Uterus (tissue), 4 donors: ENCODE data around the gene FOXN3. TPM values are rescaled to one million over a fixed set of nuclear protein-coding genes. Genes with fewer than 3 reads are reported as not detected.

ENCODE experiments used
- DNase-seq, 2 donors: peaks; one replicate each; pipeline ENCODE4 v3.0.0-alpha.2; 2019 to 2020
- H3K27ac ChIP-seq, 2 donors: fragments of 200-600 bp; sonication (generic); 1 replicate in 1 of 2; 2 replicates in 1 of 2; pipeline ENCODE4 v1.5.1; 2016 to 2018
- H3K27me3 ChIP-seq, 2 donors: fragments of 200-600 bp; sonication (generic); one replicate each; pipeline ENCODE4 v1.5.1; 2018 to 2019; ENCODE audit warnings: control low read depth in 1 of 2
- H3K36me3 ChIP-seq, 2 donors: fragments of 200-600 bp; sonication (generic); one replicate each; pipeline ENCODE4 v1.5.1; 2019; ENCODE audit warnings: control low read depth in 1 of 2
- H3K4me1 ChIP-seq, 2 donors: fragments of 200-600 bp; sonication (generic); one replicate each; pipeline ENCODE4 v1.5.1; 2018 to 2019; ENCODE audit warnings: control low read depth in 1 of 2
- H3K4me3 ChIP-seq, 2 donors: fragments of 200-600 bp; sonication (generic); 1 replicate in 1 of 2; 2 replicates in 1 of 2; pipeline ENCODE4 v1.5.1; 2018 to 2019; ENCODE audit warnings: mild to moderate bottlenecking in 1 of 2
- H3K9me3 ChIP-seq, 2 donors: fragments of 200-600 bp; sonication (generic); one replicate each; pipeline ENCODE4 v1.5.1; 2019; ENCODE audit warnings: control low read depth in 1 of 2
- CTCF ChIP-seq, 4 experiments: fragments of 200-600 bp in 2 of 4; fragments of 450-650 bp in 2 of 4; sonication (generic) in 2 of 4; IDR thresholded peaks; one replicate each; pipeline ENCODE4 v1.5.1; 2016 to 2019; ENCODE audit warnings: antibody characterized with exemption in 4 of 4, mild to moderate bottlenecking in 2 of 4, moderate library complexity in 1 of 4
- POLR2A ChIP-seq, 2 donors: fragments of 450-650 bp; IDR thresholded peaks; one replicate each; pipeline ENCODE4 v1.6.1; 2016; ENCODE audit warnings: antibody characterized with exemption in 2 of 2, mild to moderate bottlenecking in 1 of 2, moderate library complexity in 1 of 2
- intact Hi-C: fragments of 100-400 bp; cut with DNase I; formaldehyde crosslinking; loops from one replicate; pipeline ENCODE4 v1.15.1; 2023; ENCODE audit warnings: low total_unique reads
- total RNA-seq, 4 donors: library from RNA; depleted of rRNA in 3 of 4; stranded (reverse); fragments of >200 nt in 3 of 4; gene quantifications; one replicate each; pipeline versions ENCODE4 v1.1.0 to v1.2.4, GENCODE V29; 2014 to 2023
- donor health status: DM: yes; HTN: yes; CAD: no.

Gene FOXN3
- total RNA-seq, 4 donors from 2014 or later, result 37.7 to 103 (median 74.9) TPM

GRCh38 chr14:89196545-89196944 is 220.5 kb downstream of the FOXN3 start:
- no peak overlapping the region for H3K27ac ChIP-seq
- intact Hi-C loops, result no loop called here
- no peaks in the 10 kb centered on the region for H3K36me3 ChIP-seq
- no peaks in the 10 kb centered on the region for H3K9me3 ChIP-seq
- DNase-seq, result no peak
- no peaks in the 10 kb centered on the region for H3K4me1 ChIP-seq
- TF ChIP-seq CTCF (IDR thresholded peaks at IDR 0.05), result no peak
- H3K27me3 ChIP-seq, result no peaks in the 10 kb centered on the region
- no peak overlapping the region for H3K4me3 ChIP-seq

- intact Hi-C loops, result no loop called here
- no peaks in the 10 kb centered on the region for H3K4me1 ChIP-seq
- no peaks in the 10 kb centered on the region for H3K9me3 ChIP-seq
- TF ChIP-seq CTCF (IDR thresholded peaks at IDR 0.05) (no peak), POLR2A (IDR thresholded peaks at IDR 0.05) (no peak)
- H3K4me3 ChIP-seq, result no peak overlapping the region
- H3K36me3 ChIP-seq, result no peaks in the 10 kb centered on the region
- no peak overlapping the region for H3K27ac ChIP-seq
- no peaks in the 10 kb centered on the region for H3K27me3 ChIP-seq
- no peak for DNase-seq
Measured at GRCh38 chr14:89194376-89194775, 222.7 kb downstream of the FOXN3 start.

- no peak for DNase-seq
- no peak overlapping the region for H3K27ac ChIP-seq
- H3K27me3 ChIP-seq, result no peaks in the 10 kb centered on the region
- intact Hi-C loops, result no loop called here
- H3K4me1 ChIP-seq, result peaks cover 0 to 4% of the 10 kb centered on the region in 2 donors
- H3K36me3 ChIP-seq, result no peaks in the 10 kb centered on the region
- no peak for TF ChIP-seq POLR2A (IDR thresholded peaks at IDR 0.05)
- TF ChIP-seq CTCF (IDR thresholded peaks at IDR 0.05), result no peak
- no peaks in the 10 kb centered on the region for H3K9me3 ChIP-seq
- H3K4me3 ChIP-seq, result no peak overlapping the region
Measured at GRCh38 chr14:89190765-89191513, 226.1 kb downstream of the FOXN3 start.

- no peaks in the 10 kb centered on the region for H3K36me3 ChIP-seq
- no peaks in the 10 kb centered on the region for H3K27me3 ChIP-seq
- H3K27ac ChIP-seq, result no peak overlapping the region
- intact Hi-C loops, result loop anchor here (10.0 kb wide), 1 partner anchor 236 kb away; no protein-coding TSS in a partner anchor
- no peak for DNase-seq
- TF ChIP-seq POLR2A (IDR thresholded peaks at IDR 0.05) (no peak), CTCF (IDR thresholded peaks at IDR 0.05) (no peak)
- H3K4me1 ChIP-seq, result peaks cover 0 to 4% of the 10 kb centered on the region in 2 donors
- H3K4me3 ChIP-seq, result no peak overlapping the region
- no peaks in the 10 kb centered on the region for H3K9me3 ChIP-seq
Measured at GRCh38 chr14:89188492-89188891, 228.5 kb downstream of the FOXN3 start.

GRCh38 chr14:89187501-89187900 is 229.5 kb downstream of the FOXN3 start:
- Histone ChIP-seq H3K9me3 (no peaks in the 10 kb centered on the region), H3K4me3 (no peak overlapping the region), H3K27ac (peak overlapping the region in 1 of 2 donors; percentile 8), H3K4me1 (peaks cover 0 to 4% of the 10 kb centered on the region in 2 donors), H3K36me3 (no peaks in the 10 kb centered on the region), H3K27me3 (no peaks in the 10 kb centered on the region)
- TF ChIP-seq CTCF (IDR thresholded peaks at IDR 0.05) (no peak), POLR2A (IDR thresholded peaks at IDR 0.05) (no peak)
- intact Hi-C loops, result loop anchor here (10.0 kb wide), 1 partner anchor 237 kb away; no protein-coding TSS in a partner anchor
- no peak for DNase-seq
